ENCODE data around the gene SAYSD1.

GRCh38 chr6:39060467-39061160, 54.4 kb downstream of the SAYSD1 start:
- no peak for TF ChIP-seq CTCF (conservative IDR thresholded peaks at IDR 0.05)
- no peak for TF ChIP-seq ZFX (IDR thresholded peaks at IDR 0.05)
